GM21526 (cell line): ENCODE measurements around the gene GCN1.
A peak's percentile ranks its signal among the peaks of the same experiment; 100 is the strongest.

Experiments used
- ATAC-seq: cut with Tn5 transposase; IDR thresholded peaks from one replicate; pipeline ENCODE4 v1.9.1; 2021; ENCODE audit warnings: moderate library complexity; ENCODE audit not compliant: unreplicated experiment, low FRiP score

The GCN1 gene

DNA sequence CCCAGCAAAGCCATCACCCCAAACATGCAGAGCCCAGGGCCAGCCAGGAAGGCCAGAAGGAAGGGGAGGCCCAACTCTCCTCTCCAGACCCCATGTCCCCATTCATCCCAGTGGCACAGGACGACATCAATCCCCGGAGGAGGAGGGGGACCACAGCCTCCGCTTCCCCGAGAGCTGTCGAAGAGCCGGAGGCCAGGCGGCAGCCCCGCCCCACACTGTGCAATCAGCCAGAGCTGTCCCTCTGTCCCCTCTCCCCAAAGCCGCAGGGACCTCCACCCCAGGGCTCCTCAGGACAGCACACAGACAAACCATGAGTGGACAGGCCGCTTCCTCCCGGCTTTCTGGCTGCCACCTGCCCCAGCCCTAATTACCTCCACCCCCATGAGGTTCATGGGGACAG is 94.8 kb downstream of the GCN1 start:
- ATAC-seq: no peak

DNA sequence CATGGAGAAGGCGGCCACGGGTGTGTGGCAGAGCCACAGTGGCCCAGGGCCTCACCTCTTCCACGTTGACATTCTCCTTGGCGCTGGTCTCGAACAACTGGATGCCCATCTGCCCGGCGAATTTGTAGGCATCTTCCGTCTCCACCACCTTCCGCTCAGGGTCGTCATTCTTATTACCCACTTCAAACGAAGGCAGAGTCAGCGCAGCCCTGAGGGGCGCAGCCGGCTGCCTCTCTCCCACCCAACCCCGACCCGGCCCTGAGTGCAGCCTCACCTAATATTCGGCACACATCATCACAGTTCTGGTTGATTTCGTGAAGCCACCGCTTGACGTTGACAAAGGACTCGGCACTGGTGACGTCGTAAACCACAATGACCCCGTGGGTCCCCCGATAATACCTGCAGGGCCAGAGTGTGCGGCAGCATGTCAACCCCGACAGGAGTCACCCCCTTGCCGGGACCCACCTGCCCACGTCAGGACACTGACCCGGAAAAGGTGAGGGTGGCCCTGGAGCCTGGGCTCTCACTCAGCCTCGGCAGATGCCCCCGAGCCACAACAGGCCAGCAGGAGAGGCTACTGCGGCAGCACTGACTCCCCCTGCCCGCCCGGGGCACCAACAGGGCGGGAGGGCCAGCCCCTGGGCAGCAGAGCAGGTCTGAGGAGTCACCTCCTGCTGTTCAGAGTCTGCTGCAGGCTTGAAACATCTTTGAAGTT is 95.6 kb downstream of the GCN1 start:
- ATAC-seq: no peak

- no peak for ATAC-seq
These were observed 97.8 kb downstream of the GCN1 start for GRCh38 chr12:120096671-120097202.

DNA sequence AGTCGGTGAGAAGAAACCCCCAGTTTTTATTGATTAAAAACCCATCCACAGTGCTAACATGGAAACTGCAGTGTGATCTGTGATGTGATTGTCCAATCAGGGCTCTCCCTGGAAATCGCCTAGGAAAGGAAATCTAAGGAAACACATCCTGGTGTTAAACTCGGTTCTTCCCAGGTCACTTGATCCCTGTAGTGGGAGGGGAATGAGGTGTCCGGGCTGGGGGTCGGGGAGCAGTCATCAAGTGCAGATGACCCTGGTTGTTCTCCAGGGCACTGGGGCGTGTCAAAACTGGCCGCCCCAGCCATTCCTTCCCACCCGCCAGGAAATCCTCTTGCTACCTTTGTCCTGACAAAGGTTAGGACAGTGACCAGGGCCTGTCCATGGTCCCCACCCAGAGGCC is 98.8 kb downstream of the GCN1 start:
- ATAC-seq: no peak

GRCh38 chr12:120095331-120095730 is 99.2 kb downstream of the GCN1 start:
- ATAC-seq: no peak

- no peak for ATAC-seq
These were observed 100.0 kb downstream of the GCN1 start for GRCh38 chr12:120094485-120094884.

GRCh38 chr12:120093592-120094355 is 100.7 kb downstream of the GCN1 start:
- ATAC-seq: no peak

DNA sequence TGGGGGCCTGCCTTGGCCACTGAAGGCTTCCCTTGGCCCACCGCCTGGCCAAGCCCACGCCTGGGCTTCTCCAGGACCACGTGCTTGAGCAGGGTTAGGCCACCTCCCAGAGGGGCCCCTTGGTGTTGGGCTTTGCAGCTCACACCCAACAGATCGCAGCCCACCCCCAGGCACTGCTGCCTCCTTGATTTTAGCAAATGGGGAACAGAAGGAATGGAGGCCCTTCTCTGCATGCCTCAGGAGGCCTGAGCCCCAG is 101.3 kb downstream of the GCN1 start:
- no peak for ATAC-seq

DNA sequence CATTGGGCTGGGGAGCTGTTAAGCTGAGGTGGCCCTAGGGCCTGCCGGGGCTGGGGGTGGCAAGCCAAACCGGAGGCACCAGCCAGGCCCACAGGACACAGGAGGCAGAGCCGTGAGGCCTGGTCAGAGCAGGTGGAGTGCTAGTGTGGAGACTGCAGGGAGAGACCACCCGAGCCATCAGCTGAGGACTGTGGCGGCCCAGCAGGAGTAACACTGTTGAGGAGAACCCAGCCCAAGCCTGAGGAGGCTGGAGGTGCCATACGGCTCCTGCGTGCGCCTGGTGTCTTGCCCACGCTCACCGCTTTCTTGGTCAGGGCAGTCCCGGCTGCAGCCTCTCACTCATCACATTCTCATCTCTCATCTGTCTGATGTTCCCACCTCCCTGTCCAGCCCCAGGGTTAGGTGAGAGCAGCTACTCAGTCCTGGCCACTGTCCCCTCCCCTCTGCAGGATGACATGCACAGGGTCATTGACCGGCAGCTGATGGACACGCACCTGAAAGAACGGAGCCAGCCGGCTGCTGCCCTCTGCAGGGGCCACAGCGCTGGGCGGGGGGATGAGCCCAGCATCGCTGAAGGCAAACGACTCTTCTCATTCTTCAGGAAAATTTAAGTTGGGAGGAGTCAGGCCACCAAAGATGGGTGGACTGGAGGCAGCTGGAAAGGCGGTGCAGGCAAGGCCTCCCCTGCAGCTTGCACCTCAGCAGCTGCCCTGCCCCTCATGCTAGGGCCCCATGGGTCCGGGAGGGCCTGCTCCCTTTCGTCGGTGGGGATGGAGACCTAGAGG is 101.8 kb downstream of the GCN1 start:
- ATAC-seq: no peak

DNA sequence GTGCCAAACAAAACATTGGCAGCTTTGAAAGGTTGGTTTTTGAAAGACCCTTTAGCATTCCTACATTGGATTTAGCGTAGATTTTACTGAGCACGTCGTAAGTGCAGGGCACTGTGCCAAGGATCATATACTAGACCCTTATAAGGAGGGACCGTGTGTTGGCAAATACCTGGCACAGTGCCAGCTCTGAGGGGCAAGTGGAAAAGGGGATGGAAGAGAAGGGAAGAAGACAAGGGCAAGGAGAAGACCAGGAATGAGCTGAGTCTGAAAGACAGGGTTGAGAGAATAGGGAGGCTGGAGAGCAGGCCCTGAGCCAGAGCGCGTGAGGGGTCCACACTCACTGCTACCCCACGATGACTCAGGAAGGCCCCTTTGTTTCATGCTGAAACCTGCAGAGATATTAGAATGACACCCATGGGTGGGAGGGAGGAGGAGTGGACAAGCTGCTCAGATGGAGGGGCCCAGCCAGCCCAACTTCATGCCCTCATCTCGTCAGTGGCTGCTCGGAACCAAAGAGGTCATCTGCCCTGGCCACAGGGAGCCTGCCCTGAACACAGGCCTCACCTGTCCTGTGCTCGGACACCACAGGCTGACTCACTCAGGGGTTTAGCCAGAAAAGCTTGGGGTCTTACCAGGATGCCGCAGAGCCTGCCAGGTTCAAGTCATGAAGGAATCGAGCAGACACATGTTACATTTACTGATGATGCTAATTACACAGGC is 103.0 kb downstream of the GCN1 start:
- no peak for ATAC-seq

GRCh38 chr12:120090626-120091295 is 103.8 kb downstream of the GCN1 start:
- ATAC-seq: no peak

DNA sequence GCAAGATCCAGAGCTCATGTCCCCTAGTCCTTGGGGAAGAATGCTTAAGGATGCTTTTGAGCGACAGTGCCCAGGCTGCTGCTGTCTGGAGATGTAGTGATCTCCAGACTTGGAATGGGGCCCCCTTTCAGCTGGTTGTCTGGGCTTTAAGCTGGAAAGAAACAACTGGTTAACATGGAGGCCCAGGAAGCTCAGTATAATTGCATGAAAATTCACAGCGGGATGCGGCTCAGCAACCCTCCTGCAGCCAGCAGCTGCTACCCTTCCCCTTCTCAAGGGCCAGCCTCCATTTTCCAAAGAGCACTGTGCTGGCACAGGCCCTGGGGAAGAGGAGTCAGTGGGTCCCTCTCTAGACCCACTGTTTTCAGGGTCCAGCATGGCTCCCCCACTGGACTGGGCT is 104.3 kb downstream of the GCN1 start:
- ATAC-seq: no peak

GRCh38 chr12:120089796-120090195 is 104.7 kb downstream of the GCN1 start:
- no peak for ATAC-seq

DNA sequence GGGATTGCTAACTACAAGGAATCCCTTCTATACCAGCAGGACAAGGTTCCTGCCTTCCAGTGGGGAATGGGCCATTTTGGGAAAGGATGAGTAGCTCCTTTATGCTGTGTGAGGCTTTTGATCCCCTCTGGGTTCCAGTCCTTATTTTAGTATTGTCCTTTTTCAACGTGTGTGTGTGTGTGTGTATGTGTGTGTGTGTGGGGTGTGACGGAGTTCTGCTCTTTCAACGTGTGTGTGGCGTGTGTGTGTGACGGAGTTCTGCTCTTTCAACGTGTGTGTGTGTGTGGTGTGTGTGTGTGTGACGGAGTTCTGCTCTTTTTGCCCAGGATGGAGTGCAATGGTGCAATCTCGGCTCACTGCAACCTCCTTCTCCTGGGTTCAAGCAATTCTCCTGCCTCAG is 105.4 kb downstream of the GCN1 start:
- ATAC-seq: no peak

DNA sequence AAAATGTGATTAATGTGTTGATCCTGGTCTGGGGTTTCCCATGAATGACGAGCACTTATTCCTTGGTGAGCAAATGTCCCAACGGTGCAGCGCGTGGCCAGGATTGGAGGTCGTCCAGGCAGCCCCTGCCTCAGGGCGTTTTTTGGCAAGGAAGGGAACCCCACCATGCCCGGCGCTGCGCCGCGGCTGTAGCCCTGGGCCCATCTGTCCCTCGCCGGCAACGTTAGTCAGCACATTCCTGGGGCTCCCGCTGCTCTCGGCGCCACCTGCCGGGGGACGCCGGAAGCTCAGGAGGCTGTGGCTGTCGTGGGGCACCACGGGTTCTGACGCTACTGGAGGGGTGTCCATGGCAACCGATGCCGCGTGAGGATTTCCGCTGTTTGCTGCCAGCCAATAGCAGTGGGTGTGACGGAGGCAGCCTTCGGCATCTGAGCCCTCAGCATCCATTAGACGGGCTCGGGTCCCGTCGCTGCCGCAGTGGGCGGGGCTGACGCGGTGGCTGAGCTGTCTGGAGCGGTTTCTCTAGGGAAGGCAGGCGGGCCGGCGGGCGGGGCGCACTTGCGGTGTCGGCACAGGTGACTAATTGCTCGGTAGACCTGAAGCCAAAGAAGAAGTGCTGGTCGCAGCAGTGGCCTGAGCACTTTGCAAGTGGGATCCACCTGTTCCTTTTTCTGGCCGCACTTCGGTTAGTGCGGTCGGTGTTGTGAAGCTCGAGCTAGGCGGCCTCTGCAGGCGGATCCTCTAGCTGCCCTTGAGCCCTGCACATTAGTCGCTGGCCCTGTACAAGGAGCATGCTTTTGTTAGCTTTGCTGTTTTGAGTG is 107.5 kb downstream of the GCN1 start:
- peak; percentile 94 for ATAC-seq

DNA sequence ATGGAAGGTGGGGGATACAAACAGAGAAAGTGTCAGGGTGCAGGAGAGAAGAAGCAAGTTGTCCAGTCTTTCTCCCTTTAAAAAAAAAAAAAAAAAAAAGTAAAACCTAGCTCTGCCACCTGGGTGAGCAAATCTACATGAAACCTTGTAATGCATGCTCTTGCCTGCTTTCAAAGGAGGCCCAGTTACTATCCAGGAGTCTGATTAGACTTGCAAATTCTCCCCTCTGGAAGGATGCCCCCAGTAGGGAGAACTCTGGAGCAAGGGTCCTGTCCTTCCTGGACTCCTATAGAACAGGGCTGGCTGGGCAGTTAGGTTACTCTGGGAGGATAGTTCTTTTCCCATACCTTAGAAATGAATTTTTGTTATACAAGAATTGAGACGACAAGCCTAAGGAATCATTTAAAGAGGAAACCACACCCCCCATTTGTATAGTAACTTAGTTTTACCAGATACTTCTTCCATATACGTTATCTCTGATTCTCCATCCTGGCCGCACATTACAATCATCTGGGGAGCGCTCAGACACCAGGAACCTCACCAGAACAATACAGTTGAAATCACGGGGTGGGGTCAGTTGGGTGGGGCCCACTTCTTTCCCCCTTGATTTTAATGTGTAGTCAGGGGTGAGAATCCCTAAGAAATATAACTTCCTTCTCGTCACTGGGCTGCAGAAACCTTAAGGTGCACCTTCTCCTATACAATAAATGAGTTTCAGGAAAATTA is 108.4 kb downstream of the GCN1 start:
- ATAC-seq: no peak

DNA sequence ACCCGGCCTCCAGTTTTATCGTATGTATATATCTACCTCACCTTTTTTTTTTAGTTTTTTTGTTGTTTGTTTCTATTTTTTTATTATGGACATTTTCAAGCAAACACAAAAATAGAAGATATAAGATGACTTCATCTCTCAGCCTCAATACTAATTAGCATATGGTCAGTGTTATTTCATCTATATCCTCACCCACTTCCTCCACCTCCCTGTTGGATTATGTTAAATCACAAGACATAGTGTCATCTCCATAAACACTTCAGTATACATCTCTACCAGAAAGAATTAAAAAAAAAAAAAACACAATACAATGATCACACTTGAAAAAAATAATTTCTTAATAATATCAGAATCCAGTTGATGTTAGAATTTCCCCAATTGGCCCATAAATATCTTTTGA is 112.9 kb downstream of the GCN1 start:
- ATAC-seq: no peak

GRCh38 chr12:120079411-120080400 is 114.8 kb downstream of the GCN1 start:
- ATAC-seq: no peak
